Measurements from ENCODE around the gene EPHA3.
A peak's percentile ranks its signal among the peaks of the same experiment; 100 is the strongest.

The EPHA3 gene

DNA sequence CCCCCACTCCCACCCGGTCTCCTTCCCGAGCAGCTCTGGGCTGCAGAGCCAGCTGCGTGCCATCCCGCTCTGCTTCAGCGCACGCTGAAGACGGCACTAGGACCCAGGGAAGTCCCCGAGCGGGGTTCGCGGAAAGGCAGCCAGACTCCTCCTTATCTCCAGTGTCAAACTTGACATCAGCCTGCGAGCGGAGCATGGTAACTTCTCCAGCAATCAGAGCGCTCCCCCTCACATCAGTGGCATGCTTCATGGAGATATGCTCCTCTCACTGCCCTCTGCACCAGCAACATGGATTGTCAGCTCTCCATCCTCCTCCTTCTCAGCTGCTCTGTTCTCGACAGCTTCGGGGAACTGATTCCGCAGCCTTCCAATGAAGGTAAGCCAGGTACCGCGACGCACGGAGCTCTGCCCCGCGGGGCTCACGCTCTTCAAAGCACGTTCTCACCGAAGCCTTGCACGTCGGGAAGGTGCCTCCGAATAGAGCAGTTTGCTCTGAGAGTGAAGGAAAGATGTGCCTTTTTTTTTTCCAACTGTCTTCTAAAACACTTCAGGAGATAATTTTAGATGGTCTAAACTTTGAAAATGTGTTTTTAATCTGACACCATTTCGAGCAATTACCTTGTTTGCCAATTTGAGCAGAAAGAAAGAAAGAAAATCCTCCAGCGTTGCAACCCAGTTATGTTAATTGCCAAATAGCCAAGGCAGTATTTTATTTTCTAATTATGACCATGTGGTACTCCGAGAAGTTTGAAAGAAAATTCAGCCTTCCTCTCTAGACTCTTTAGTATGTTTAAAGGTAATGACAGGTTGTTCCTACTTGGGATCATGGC is at the start of gene EPHA3 (continued):
- TF ChIP-seq, protein P1, sequence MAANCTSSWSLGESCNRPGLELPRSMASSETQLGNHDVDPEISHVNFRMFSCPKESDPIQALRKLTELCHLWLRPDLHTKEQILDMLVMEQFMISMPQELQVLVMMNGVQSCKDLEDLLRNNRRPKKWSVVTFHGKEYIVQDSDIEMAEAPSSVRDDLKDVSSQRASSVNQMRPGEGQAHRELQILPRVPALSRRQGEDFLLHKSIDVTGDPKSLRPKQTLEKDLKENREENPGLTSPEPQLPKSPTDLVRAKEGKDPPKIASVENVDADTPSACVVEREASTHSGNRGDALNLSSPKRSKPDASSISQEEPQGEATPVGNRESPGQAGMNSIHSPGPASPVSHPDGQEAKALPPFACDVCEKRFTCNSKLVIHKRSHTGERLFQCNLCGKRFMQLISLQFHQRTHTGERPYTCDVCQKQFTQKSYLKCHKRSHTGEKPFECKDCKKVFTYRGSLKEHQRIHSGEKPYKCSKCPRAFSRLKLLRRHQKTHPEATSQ (tag by site-specific recombination; IDR thresholded peaks at IDR 0.05) = 0 out of 2 replicates have a peak, but pooled peaks have one; percentile 12
- TF ChIP-seq ZNF501 (tag by site-specific recombination; IDR thresholded peaks at IDR 0.05) (peak; percentile 69), ZNF626 (tag by site-specific recombination; IDR thresholded peaks at IDR 0.05) (no peak), ZNF24 (tag by site-specific recombination; IDR thresholded peaks at IDR 0.05) (no peak), ZSCAN30 (tag by site-specific recombination; IDR thresholded peaks at IDR 0.05) (peak; percentile 52; the same call in 1 of the 2 replicates), KLF7 (tag by site-specific recombination; IDR thresholded peaks at IDR 0.05; ENCODE audit: borderline replicate concordance) (no peak), ZBTB17 (tag by site-specific recombination; IDR thresholded peaks at IDR 0.05) (peak; percentile 99), BCL11A (tag by site-specific recombination; IDR thresholded peaks at IDR 0.05; ENCODE audit: low read depth) (no peak), TRIM28 (IDR thresholded peaks at IDR 0.05; ENCODE audit: borderline replicate concordance, low read length) (peak; percentile 90; the same call in 1 of the 2 replicates), ZNF16 (tag by site-specific recombination; IDR thresholded peaks at IDR 0.05; ENCODE audit: low read depth) (no peak), ZFP69B (tag by site-specific recombination; IDR thresholded peaks at IDR 0.05) (peak; percentile 28; the same call in 1 of the 2 replicates), ZNF76 (tag by site-specific recombination; IDR thresholded peaks at IDR 0.05; ENCODE audit: borderline replicate concordance, low read depth) (peak; percentile 63; the same call in 1 of the 2 replicates), ZBTB20 (tag by site-specific recombination; IDR thresholded peaks at IDR 0.05) (peak; percentile 87), ZBTB8A (tag by site-specific recombination; IDR thresholded peaks at IDR 0.05) (no peak), REPIN1 (tag by site-specific recombination; IDR thresholded peaks at IDR 0.05; ENCODE audit: low read depth) (no peak), ZNF747 (tag by site-specific recombination; IDR thresholded peaks at IDR 0.05) (no peak), ZNF558 (tag by site-specific recombination; IDR thresholded peaks at IDR 0.05) (no peak)
- TF ChIP-seq, protein P2, sequence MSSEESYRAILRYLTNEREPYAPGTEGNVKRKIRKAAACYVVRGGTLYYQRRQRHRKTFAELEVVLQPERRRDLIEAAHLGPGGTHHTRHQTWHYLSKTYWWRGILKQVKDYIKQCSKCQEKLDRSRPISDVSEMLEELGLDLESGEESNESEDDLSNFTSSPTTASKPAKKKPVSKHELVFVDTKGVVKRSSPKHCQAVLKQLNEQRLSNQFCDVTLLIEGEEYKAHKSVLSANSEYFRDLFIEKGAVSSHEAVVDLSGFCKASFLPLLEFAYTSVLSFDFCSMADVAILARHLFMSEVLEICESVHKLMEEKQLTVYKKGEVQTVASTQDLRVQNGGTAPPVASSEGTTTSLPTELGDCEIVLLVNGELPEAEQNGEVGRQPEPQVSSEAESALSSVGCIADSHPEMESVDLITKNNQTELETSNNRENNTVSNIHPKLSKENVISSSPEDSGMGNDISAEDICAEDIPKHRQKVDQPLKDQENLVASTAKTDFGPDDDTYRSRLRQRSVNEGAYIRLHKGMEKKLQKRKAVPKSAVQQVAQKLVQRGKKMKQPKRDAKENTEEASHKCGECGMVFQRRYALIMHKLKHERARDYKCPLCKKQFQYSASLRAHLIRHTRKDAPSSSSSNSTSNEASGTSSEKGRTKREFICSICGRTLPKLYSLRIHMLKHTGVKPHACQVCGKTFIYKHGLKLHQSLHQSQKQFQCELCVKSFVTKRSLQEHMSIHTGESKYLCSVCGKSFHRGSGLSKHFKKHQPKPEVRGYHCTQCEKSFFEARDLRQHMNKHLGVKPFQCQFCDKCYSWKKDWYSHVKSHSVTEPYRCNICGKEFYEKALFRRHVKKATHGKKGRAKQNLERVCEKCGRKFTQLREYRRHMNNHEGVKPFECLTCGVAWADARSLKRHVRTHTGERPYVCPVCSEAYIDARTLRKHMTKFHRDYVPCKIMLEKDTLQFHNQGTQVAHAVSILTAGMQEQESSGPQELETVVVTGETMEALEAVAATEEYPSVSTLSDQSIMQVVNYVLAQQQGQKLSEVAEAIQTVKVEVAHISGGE (tag by site-specific recombination; conservative IDR thresholded peaks at IDR 0.05; ENCODE audit: low read depth) = 0 out of 2 replicates have a peak, but pooled peaks have one; percentile 9
- TF ChIP-seq, protein P3, sequence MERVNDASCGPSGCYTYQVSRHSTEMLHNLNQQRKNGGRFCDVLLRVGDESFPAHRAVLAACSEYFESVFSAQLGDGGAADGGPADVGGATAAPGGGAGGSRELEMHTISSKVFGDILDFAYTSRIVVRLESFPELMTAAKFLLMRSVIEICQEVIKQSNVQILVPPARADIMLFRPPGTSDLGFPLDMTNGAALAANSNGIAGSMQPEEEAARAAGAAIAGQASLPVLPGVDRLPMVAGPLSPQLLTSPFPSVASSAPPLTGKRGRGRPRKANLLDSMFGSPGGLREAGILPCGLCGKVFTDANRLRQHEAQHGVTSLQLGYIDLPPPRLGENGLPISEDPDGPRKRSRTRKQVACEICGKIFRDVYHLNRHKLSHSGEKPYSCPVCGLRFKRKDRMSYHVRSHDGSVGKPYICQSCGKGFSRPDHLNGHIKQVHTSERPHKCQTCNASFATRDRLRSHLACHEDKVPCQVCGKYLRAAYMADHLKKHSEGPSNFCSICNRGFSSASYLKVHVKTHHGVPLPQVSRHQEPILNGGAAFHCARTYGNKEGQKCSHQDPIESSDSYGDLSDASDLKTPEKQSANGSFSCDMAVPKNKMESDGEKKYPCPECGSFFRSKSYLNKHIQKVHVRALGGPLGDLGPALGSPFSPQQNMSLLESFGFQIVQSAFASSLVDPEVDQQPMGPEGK (tag by site-specific recombination; IDR thresholded peaks at IDR 0.05) = 0 out of 2 replicates have a peak, but pooled peaks have one; percentile 25
- TF ChIP-seq, protein P4, sequence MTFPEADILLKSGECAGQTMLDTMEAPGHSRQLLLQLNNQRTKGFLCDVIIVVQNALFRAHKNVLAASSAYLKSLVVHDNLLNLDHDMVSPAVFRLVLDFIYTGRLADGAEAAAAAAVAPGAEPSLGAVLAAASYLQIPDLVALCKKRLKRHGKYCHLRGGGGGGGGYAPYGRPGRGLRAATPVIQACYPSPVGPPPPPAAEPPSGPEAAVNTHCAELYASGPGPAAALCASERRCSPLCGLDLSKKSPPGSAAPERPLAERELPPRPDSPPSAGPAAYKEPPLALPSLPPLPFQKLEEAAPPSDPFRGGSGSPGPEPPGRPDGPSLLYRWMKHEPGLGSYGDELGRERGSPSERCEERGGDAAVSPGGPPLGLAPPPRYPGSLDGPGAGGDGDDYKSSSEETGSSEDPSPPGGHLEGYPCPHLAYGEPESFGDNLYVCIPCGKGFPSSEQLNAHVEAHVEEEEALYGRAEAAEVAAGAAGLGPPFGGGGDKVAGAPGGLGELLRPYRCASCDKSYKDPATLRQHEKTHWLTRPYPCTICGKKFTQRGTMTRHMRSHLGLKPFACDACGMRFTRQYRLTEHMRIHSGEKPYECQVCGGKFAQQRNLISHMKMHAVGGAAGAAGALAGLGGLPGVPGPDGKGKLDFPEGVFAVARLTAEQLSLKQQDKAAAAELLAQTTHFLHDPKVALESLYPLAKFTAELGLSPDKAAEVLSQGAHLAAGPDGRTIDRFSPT (tag by site-specific recombination; IDR thresholded peaks at IDR 0.05) = peak; percentile 67; the same call in 1 of the 2 replicates
- TF ChIP-seq, protein P5, sequence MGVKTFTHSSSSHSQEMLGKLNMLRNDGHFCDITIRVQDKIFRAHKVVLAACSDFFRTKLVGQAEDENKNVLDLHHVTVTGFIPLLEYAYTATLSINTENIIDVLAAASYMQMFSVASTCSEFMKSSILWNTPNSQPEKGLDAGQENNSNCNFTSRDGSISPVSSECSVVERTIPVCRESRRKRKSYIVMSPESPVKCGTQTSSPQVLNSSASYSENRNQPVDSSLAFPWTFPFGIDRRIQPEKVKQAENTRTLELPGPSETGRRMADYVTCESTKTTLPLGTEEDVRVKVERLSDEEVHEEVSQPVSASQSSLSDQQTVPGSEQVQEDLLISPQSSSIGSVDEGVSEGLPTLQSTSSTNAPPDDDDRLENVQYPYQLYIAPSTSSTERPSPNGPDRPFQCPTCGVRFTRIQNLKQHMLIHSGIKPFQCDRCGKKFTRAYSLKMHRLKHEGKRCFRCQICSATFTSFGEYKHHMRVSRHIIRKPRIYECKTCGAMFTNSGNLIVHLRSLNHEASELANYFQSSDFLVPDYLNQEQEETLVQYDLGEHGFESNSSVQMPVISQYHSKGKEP (tag by site-specific recombination; IDR thresholded peaks at IDR 0.05) = no peak
- TF ChIP-seq, protein P6, sequence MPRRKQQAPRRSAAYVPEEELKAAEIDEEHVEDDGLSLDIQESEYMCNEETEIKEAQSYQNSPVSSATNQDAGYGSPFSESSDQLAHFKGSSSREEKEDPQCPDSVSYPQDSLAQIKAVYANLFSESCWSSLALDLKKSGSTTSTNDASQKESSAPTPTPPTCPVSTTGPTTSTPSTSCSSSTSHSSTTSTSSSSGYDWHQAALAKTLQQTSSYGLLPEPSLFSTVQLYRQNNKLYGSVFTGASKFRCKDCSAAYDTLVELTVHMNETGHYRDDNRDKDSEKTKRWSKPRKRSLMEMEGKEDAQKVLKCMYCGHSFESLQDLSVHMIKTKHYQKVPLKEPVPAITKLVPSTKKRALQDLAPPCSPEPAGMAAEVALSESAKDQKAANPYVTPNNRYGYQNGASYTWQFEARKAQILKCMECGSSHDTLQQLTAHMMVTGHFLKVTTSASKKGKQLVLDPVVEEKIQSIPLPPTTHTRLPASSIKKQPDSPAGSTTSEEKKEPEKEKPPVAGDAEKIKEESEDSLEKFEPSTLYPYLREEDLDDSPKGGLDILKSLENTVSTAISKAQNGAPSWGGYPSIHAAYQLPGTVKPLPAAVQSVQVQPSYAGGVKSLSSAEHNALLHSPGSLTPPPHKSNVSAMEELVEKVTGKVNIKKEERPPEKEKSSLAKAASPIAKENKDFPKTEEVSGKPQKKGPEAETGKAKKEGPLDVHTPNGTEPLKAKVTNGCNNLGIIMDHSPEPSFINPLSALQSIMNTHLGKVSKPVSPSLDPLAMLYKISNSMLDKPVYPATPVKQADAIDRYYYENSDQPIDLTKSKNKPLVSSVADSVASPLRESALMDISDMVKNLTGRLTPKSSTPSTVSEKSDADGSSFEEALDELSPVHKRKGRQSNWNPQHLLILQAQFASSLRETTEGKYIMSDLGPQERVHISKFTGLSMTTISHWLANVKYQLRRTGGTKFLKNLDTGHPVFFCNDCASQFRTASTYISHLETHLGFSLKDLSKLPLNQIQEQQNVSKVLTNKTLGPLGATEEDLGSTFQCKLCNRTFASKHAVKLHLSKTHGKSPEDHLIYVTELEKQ (tag by site-specific recombination; IDR thresholded peaks at IDR 0.05; ENCODE audit: borderline replicate concordance) = peak; percentile 76; the same call in 1 of the 2 replicates
- TF ChIP-seq, protein P7, sequence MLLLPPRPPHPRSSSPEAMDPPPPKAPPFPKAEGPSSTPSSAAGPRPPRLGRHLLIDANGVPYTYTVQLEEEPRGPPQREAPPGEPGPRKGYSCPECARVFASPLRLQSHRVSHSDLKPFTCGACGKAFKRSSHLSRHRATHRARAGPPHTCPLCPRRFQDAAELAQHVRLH (tag by site-specific recombination; IDR thresholded peaks at IDR 0.05) = peak; percentile 70
